IPS-18c (cell line): ENCODE measurements around the gene DSC1.

Experiments used
- H3K4me3 ChIP-seq: 2 replicates; pipeline ENCODE4 v1.7.0; 2013; ENCODE audit warnings: low read depth, mild to moderate bottlenecking, low read length, moderate library complexity; ENCODE audit not compliant: insufficient read depth
- H3K9me3 ChIP-seq: one replicate; pipeline ENCODE4 v1.6.1; 2013; ENCODE audit warnings: mild to moderate bottlenecking, low read length, moderate library complexity; ENCODE audit not compliant: control insufficient read depth, insufficient read depth

DSC1 gene, protein sequence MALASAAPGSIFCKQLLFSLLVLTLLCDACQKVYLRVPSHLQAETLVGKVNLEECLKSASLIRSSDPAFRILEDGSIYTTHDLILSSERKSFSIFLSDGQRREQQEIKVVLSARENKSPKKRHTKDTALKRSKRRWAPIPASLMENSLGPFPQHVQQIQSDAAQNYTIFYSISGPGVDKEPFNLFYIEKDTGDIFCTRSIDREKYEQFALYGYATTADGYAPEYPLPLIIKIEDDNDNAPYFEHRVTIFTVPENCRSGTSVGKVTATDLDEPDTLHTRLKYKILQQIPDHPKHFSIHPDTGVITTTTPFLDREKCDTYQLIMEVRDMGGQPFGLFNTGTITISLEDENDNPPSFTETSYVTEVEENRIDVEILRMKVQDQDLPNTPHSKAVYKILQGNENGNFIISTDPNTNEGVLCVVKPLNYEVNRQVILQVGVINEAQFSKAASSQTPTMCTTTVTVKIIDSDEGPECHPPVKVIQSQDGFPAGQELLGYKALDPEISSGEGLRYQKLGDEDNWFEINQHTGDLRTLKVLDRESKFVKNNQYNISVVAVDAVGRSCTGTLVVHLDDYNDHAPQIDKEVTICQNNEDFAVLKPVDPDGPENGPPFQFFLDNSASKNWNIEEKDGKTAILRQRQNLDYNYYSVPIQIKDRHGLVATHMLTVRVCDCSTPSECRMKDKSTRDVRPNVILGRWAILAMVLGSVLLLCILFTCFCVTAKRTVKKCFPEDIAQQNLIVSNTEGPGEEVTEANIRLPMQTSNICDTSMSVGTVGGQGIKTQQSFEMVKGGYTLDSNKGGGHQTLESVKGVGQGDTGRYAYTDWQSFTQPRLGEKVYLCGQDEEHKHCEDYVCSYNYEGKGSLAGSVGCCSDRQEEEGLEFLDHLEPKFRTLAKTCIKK

DNA sequence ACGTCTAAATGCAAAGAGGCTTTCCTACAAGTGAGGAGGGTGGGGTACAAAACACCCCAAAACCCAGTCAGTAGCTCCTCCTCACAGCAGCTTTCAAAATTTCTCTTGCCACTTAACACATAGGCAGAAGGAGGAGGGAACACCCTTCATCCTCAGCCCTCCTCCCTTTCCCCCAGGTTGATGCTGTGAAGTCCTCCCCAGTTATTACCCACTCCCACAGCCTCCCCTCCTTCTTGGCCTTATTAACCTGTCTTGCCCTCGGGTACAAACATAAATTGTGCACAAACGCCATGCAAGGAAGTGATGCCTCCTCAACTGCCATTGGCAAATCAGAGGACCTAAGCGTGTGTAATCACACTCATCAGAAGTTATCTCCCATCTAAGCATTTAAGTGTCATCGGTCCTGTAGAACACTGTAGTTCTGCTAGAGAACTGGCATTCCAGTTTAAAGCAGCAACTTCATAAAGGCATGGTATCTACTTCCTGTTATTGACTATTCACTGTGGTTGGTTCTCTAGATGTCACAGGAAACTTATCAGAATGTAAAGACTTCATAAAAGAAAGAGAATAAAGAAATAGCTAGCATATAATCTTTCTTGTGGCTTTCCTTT is at the start of gene DSC1:
Gene DSC1 (minus strand): TSS at position 32 of the 611 bp plus-strand sequence. CDS start 262 bp downstream, outside the sequence.
- H3K4me3 ChIP-seq = no peak within 1 kb of the TSS
- H3K9me3 ChIP-seq = no peaks in the 10 kb centered on the region

DNA sequence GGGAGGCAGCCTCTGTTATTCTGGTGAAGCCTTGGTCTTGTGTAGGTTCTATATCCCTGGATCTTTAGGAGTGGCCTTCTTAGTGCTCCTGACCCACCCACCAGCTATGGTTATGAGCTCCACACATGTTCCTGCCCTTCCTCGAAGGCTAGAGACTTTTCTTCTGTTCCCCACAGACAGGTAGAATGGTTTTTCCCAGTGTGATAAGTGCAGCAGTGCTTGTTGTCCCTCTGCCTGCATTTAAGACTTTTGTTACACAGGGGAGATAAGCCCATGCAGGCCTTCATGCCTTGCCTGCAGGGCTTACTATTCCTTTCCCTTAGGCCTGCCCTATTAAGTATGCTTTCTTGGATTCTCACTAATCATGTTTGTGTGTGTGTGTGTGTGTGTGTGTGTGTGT is 48.4 kb upstream of the DSC1 start:
- H3K4me3 ChIP-seq = no peak overlapping the region
- no peaks in the 10 kb centered on the region for H3K9me3 ChIP-seq

DNA sequence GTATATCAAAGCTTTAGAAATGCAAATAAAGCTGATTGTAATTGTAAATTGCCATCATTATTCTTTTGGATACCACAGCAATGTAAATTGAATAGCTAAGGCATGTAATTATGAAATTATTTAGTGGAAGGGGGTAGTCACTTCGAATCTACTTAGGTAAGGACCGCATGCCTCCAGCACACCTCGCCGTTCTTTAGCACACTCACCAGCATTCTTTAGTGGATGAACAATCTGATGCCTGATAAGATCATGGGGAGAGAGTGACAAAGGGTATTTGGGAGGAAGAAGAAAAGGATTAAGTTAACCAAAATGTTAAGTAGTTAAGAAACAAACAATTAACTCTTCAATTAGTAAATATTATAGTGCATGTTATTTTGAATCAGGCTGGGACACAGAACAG is 46.4 kb upstream of the DSC1 start:
- Histone ChIP-seq H3K9me3 (no peaks in the 10 kb centered on the region), H3K4me3 (no peak overlapping the region)

DNA sequence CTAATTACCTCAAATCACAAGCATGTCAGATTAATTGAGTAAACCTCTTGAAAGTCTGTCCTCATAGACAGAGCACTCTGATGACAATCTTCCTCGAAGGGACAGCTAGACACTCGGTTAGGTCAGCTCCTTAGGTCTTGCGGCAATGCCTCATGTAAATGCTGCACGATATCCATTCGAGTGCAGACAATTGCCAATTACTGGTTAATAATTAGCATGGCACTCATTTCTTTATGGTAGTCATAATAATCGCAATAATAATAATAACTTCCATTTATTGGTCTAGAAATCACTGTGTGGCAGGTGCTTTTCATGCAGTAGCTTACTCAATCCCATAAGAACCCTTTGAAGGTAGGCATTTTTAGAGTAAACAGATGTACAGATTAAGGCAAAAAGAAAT is 44.7 kb upstream of the DSC1 start:
- Histone ChIP-seq H3K9me3 (no peaks in the 10 kb centered on the region), H3K4me3 (no peak overlapping the region)

DNA sequence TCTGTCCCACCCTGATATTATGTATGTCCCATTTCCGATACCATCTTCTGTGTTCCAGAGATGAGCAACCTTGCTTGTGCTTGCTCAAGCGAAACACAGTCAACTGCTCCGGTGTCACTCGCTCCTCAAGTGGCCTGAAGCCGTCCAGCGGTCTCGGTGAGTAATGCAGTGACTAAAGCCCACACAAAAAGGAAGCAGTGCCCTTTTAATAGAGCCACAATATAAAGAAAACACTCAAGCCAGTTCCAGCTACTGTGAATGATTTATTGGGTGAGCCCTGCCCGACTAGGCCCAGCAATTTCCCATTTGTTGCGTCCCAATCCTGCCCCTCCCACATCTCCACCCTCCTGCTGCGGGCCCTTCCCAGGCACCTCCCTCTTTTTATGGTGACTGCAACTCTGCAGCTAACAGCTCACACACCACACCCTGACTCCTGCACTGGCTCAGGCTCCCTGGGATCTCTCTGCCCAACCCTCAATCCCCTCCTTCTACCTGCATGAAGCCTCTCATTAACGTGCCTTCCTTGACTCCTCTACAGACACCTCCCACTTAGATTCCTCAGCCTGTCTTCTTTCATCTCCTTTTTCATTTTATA is 44.2 kb upstream of the DSC1 start:
- Histone ChIP-seq H3K9me3 (no peaks in the 10 kb centered on the region), H3K4me3 (no peak overlapping the region)

DNA sequence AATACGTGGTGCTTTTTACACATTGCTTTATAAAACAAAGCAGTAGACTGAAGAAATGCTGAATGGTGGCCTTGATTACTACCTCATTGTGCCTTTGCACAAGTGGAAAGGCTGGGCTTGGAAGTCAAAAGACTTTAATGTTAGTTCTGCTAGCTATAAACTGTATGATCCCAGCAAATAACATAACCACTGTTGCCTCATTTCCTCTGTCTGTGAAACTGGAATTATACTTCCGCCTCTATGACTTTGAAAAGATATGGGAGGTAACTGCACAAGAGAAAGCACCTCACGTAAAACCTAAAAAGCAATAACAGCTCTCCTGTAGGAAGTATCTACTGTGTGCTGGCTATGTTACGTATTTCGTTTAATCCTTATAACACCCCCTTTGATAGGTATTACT is 43.4 kb upstream of the DSC1 start:
- Histone ChIP-seq H3K4me3 (no peak overlapping the region), H3K9me3 (no peaks in the 10 kb centered on the region)

DNA sequence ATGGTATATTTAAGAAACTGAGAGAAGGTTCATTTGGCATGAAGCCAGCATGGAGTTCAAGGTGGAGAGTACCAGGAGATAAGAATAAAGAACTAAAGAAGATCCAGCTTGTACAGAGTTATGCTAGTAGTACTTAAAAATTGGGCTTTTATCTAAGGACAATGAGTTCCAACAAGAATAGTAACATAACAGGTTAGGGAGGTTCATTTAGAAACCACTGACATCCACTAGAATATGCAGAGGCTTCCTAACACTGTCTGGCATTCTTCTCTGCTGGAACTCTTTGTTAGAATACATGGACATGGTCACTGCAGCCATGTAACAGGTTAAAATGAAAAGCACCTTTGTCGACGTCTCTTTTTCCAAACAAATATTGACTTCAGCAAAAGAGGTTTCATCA is 42.6 kb upstream of the DSC1 start:
- no peaks in the 10 kb centered on the region for H3K9me3 ChIP-seq
- no peak overlapping the region for H3K4me3 ChIP-seq

DNA sequence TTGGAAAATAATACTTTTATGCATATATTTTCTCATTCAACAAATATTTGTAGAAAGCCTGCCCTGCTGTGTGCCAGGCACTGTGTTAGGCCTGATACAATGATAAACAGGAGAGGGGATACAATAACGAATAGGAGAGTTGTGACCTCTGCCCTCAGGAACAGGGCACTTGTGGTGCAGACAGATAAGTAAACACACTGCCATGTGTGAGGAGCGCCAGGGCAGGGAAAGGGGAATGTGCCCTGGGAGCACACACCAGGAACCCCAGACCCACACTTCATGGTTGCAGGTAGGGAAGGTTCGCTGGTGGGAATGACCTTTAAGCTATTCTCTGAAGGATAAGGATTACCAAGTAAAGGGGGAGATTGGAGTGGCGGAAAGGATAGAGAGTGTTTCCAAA is 42.2 kb upstream of the DSC1 start:
- Histone ChIP-seq H3K4me3 (no peak overlapping the region), H3K9me3 (no peaks in the 10 kb centered on the region)

DNA sequence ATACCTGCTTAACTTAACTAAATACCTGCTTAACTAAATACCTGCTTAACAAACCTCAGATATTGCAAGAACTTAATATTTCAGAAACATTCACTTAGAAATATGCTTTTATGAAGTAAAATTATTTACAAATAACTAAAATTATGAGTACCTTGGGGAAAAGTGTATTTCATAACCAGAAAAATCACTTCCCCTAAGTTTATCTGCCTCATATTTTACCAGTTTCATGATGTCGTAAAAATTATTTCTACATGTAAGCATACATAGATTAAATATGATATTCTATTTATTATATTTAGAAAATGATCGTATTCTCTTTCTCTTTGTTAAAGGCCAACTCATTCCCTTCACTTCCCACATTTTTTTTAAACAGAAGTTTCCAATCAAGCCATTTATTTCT is 41.5 kb upstream of the DSC1 start:
- Histone ChIP-seq H3K4me3 (no peak overlapping the region), H3K9me3 (no peaks in the 10 kb centered on the region)

DNA sequence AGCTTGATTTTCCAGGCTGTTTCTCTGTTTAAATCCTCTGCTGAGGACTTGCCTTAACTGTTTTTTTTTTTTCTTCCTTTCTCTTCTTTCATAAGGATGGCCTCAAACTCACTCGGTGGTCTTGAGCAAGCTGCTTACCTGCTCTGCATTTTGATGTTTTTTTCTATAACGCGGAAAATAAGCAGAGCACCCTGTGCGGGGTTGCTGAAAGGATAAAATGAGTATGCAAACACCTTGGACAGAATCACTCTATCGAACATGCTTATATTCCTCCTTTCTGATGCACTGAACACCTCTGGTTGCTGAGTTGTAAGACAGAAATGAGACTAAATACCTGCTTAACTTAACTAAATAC is 41.1 kb upstream of the DSC1 start:
- H3K9me3 ChIP-seq = no peaks in the 10 kb centered on the region
- no peak overlapping the region for H3K4me3 ChIP-seq

DNA sequence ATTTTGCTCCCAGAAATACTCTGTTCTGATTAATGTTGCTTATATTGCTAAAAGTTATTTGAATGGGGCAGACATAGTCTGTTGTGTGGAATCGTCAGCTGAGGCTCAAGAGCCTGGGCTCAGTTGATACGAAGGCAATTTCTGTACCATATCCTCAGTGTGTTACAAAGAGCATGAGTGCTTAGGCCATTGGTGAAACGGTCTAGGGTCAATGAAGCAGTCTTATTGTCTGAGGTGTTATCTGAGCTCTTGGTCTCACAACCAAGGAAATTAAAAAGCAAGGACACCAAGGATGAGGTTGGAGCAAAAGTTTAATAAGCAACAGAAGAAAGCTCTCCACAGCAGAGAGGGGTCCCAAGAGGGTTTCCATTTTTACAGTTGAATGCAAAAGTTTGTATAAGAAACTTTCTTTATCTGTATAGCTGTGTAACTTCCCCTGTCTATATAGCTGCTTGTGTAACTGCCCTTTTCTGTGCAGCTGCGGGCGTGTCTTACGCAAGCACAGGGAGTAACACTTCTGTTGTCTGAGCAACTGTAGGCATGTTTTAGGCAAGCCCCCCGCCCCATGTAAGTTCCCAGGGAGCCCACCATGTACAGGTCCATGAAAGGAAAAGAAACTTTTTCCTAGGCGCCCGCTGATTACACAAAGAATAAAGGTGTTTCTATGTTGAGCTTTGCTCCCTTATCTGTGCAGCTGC is 40.6 kb upstream of the DSC1 start:
- H3K9me3 ChIP-seq = no peaks in the 10 kb centered on the region
- no peak overlapping the region for H3K4me3 ChIP-seq

DNA sequence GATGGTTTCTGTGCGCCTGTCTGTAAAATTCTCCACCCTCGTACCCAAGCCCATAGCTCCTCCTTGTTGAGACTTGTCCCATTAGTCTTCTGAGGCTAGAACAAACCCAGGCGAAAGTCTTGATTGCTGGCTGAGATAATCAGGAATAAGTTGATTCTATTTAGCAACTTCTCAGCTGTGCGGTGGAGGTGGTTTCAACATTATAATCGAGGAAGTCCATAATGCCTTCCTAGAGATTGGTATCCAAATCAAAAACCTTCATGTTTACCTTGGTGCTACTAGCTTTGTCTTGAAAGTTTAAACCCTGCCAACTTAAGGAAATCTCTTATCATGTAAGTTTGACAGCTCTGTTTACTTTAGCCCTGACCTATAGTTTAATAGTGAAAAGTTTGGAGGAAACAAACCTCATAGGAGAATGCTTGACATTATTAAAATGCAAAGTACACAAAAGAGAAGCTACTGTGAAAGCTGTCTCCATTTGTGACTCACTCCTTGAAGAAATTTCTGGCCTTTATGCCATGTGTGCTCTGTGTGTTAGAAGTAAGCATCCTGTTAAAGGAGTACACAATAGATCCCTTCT is 36.6 kb upstream of the DSC1 start:
- H3K9me3 ChIP-seq = no peaks in the 10 kb centered on the region
- no peak overlapping the region for H3K4me3 ChIP-seq

DNA sequence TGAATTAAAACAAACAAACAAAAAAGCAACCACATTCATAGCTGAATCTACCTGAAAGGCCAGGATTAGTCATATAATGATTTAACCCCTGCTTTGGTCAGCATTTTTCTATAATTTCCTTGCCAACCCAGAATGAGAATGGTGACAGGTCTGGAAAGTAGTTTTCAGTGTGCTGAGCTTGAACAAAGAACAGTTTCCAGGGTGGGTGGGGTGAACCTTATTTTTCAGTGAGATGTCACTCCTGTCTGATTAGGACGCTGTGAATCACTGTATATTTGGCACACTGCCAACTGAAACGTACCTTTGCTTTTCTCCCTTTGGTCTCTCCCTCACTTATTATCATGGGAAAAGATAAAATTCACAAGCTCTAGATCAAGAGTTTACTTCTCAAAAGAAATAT is 35.0 kb upstream of the DSC1 start:
- Histone ChIP-seq H3K9me3 (no peaks in the 10 kb centered on the region), H3K4me3 (no peak overlapping the region)

DNA sequence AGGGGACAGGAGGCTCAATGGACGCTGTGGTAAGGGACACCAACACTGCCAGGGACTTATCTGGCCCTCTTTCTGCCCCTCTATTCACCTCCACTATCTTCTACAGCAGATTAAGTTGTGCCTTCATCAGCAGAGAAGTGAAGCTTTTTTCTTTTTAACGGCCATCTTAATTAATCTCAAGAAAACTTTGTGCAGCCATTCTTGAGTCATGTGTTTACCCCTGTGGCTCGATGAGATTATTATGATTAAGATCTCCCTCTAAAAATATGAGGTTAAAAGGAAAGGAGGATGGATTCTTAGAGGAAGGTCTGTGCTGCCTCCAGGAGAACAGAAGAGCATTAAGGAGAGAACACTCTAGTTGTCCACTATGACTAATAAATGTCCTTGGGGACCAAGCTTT is 32.4 kb upstream of the DSC1 start:
- H3K9me3 ChIP-seq = no peaks in the 10 kb centered on the region
- no peak overlapping the region for H3K4me3 ChIP-seq

DNA sequence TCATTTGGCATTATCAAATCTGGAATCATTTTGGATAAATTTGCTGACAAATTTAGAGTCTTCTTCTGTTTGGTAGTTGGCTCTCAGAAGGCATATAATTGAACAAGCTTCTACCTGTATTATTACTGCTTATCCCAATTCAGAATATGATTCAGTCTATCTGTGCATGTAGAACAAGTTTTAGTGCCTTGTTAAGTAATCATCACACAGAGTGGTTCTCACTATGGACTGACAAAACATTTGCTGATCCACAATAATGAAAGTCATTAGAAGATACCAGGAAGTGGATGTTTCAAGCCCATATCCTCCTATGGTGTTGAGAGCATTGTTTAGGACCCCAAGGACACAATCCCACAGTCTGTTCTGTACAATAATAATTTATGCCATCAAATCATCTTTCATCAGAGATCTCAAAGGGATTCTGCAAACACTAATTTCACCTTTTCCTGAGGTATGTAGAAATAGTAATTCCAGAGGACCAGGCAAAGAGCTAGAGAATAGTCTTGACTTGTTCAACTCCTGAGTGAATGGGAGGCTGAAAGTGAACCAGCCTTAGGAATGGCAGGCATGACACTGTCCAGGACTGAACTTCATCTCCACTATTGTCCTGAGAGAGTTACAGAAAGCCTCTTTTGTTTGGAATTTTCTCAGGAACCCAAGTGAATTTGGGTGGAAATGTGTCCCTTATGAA is 29.6 kb upstream of the DSC1 start:
- Histone ChIP-seq H3K9me3 (no peaks in the 10 kb centered on the region), H3K4me3 (no peak overlapping the region)

DNA sequence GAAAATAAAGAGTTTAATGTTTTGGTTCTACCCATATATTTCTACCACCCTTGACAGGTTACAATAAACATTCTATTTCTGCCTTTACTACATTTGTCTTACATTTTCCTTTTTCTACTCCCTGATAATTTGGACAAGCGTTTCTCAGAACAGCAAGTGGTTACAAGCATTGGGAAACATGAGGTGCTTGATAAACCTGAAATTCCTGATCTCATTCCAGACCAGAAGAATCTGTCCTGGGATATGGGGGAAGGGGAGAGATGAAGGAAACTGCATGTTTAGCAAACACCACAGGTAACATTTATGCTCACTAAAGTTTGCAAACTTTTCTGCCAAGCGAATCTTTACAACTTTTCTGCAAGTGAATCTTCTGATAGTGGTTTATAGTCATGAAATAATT is 28.3 kb upstream of the DSC1 start:
- Histone ChIP-seq H3K9me3 (no peaks in the 10 kb centered on the region), H3K4me3 (no peak overlapping the region)
